Activated CD4-positive, CD25-positive, alpha-beta regulatory T cell treated with anti-CD3 and anti-CD28 coated beads, Interleukin-2, amount 50 U/mL, for 72 hours (primary cell): ENCODE results near the gene NLRP8.
"Not testable (repeated sequence)": the region's sequence is repeated elsewhere in the genome, so short reads cannot be mapped to it uniquely, and the experiment has no call there.

Experiments used
- DNase-seq: peaks from one replicate; pipeline ENCODE4 v3.0.0; 2021

NLRP8 gene

DNA sequence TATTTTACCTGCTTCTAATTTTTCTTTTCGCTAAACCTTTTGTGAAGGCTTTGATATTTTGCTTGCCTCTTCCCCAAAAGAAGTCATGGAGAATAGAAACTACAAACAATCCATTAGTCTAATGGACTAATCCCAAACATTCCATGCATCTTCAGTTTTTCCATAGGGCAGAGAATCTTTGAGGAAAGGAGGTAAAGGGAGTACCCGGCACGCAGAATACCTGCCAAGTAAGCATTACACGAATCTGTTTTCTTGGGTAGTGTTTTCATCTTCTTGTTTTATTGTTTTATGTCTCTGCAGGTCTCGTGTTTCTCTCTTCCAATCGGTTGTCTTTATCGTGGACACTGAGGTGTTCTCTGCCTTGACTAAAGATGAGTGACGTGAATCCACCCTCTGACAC lies at the start of gene NLRP8:
Gene NLRP8, plus strand, starts transcription at position 301 of the 400 bp plus-strand sequence.
- no peak for DNase-seq

- DNase-seq = no peak
Observed at GRCh38 chr19:55898911-55899310, 48.7 kb upstream of the NLRP8 start.

DNA sequence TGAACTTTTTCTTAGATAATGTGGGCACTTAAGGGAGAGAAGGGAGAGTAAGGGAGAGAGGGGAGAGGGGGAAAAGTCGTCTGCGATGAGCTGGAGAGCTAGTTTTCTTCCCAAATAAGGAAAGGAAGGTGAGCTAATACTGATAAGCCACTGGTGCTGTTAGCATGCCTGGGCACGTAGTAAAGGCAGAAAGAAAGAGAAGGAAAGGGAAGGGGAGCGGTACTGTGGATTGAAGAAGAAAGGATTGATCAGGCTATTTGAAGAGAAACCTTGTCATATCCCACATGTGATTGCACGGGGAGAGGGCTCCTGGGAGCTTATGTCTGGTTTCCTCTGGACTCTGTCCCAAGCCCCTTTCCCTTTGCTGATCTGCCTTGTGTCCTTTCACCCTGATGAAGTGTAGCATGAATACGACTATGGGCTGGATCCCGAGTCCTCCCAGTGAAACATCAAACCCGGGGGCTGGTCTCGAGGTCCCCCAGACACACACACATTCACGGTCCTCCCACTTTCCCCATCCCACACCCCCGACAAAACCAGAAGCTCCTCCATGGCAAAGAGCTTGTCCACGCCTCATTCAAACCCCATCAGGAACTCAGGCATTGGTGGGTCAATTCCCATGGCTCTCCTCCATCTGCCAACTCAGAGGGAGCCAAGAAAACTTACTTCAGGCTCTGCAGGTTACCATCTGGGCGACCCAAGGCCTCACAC lies 46.1 kb upstream of the NLRP8 start:
- no peak for DNase-seq

DNA sequence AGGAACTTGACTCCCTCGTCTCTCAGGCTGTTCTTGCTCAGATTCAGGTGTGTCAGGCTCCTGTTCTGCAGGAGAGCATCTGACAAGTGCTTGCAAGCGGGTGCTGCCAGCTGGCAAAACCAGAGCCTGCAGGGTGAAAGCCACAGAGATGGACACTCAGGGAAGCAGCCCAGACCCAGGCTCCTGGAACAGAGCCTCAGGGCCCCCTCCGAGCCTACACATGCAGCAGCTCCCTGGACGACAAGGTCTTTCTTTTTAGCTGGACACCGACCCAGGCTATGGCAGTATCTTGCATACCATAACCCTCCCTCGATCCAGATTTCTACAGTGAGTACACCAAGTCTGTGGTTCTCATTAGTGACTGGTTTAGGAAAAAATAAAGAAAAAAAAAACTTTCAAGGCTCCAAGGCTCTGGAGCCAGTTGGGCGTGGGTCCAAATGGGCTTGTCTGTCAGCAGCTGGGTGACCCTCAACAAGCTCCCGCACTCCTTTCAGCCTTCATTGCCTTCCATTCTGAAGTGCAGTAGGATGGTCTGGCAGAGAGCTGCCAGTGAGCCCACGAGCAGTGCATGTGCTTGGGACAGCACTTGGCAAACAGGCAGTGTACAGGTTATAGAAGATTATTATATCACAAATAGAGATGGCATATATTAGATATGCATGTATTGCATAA lies 45.4 kb upstream of the NLRP8 start:
- DNase-seq = no peak

DNA sequence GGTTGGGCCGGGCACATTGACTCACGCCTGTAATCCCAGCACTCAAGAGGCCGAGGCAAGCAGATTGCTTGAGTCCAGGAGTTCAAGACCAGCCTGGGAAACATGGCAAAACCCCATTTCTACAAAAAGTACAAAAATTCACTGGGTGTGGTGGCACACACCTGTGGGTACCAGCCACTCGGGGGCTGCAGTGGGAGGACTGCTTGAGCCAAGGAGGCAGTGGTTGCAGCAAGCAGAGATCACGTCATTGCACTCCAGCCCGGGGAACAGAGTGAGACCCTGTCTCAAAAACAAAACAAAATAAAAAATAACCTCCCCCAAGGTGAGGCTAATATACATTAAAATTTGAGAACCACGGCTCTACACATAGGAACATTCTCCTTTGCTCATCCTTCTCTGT lies 40.3 kb upstream of the NLRP8 start:
- no peak for DNase-seq

DNA sequence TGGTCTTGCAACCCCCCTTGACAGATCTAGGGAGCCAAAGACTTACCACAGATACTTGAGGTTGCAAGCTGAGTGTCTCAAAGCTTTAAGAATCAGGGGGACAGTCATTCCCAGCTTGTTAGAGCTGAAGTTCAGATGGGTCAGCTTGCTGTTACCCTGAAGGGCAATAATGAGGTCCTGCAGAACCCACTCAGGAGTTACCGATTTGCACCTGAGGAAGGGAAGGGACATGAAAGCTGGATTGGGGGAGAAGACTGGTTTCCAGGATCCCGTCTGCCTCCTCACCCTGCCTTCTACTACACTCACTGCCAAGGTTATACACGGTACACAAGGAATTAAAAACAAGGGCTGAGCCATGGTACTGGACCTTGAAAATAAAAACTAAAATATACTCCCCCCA lies 39.9 kb upstream of the NLRP8 start:
- DNase-seq = no peak

DNA sequence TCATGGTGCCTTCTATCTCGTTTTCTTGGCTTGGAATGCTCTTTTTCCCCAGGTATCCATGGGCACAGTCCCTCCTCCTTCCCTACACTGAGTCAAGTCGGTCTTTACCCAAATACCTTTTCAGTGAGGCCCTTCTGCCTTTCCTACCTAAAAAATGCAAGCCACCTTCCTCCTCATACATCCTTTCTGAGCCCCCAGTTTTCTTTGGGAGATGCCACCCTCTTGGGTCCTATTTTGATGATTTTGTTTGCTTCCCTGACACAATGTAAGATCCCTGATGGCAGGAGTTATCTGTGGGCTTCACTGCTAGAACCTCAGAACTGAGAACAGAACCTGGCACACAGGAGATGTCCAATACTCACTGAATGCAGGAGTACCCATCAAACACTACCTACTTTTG lies 37.8 kb upstream of the NLRP8 start:
- no peak for DNase-seq

DNA sequence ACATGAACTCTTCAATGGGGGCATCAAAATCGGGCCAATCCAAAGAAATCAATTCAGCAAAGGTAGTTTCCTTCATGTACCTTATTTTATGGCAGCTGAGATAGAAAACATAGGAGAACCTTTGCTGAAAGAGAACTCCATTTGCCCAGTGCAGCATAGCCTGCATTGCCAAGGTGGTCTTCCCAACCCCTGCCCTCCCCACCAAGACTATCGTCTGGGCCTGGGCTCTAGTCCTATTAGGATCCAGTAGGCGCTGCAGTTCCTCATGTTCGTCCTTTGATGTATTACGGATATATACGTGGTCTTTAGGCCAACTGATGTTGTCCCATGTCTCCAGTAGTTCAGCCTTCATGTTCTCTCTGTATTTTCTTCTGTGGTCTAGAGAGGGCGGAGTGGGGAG lies 34.7 kb upstream of the NLRP8 start:
- DNase-seq = no peak

DNA sequence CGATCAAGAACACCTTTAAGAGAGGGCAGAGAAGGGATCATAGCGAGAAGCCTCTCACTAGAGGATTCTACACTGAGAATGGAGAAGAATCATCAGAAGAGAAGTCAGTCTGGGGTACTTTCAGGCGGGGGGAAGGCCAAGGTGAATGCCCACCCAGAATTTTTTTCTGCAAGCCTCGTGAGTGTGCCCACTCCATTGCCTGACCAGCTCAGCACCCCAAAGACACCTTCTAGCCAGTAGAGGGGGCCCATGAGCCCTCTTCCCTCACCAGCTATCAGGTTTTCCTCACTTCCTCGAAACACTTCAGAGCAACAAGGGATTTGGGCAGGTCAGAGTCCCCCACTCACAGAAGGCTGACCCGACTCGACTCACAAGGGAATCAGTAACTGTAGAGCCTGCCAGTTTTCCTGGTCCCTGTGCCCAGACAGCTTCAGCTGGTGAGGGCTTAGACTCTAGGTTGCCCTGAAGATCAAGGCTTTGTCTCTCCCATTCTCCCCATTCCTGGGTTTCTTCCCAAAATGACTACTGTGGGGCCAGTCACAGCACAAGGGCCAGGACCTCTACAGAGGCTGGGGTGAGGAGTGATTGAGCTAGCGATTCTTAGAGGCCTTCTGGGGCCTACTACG lies 33.9 kb upstream of the NLRP8 start:
- no peak for DNase-seq

GRCh38 chr19:55923556-55923955 lies 24.1 kb upstream of the NLRP8 start:
- DNase-seq = no peak

- no peak for DNase-seq
Observed at GRCh38 chr19:55927991-55928390, 19.6 kb upstream of the NLRP8 start.

GRCh38 chr19:55929258-55929657 lies 18.4 kb upstream of the NLRP8 start:
- not testable (repeated sequence) for DNase-seq

DNA sequence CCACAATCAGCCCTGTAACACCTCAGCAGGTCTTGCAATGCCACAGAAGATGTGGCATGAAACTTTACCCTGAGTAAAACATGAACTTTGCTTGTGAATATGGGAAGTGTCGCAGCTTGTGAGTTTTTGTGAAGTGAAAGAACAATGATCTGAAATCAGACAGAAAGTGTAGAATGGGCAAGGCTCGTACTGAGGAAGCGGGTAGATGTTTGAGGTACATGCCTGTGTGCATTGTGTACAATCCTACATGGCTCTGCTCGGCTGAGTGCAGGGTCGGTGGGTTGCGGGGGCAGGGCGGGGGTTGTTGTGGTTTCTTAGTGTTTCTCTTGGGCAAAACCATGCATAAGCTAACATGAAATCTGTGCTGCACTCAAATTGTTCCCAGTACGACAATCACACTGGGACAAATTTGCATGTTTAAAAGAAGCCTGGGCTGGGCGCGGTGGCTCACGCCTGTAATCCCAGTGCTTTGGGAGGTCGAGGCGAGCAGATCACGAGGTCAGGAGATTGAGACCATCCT lies 16.6 kb upstream of the NLRP8 start:
- DNase-seq = no peak

DNA sequence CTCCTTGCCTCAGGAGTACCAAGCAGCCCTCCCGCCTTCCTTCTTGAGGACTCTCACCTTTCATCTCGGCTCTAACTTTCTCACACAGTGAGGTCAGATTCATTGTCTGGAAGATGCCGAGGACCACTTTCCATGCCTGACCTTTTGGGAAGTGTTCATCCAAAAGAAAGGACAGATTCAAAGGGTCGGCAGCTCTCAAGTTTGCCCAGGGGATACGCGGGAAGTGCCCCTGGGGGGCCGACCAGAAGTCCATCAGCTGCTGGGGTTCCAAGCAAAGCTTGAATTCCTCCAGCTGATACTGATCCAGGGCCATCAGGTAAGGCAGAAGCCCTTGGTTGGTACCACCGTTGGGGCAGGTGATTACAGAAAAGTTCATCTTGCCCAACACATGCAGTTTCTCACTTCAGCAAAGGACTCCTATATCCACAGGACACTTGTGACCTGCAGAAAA lies 15.7 kb upstream of the NLRP8 start, which contains the start of gene NLRP13:
Gene NLRP13, minus strand, starts transcription at position 401 of the 451 bp plus-strand sequence. Its CDS starts 25 bp downstream, at position 376.
- no peak for DNase-seq

DNA sequence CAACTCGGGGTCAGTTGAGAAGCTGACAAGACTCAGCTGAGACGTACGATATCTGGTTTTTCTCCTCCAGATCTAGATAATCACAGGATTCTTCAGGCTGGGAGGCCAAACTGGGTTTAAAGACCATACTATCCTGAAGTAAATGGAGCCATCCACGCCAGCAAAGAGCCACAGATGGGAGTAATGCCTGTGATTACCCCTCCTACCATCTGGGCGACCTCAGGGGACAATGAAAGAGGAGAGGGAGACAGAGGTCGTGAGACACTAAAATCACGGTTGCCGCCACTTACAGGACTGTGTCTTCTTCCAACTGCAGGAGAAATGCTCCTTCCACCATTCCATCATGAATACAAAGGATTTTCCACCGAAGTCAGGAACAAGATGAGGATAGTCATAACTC lies 12.4 kb upstream of the NLRP8 start:
- DNase-seq = no peak

DNA sequence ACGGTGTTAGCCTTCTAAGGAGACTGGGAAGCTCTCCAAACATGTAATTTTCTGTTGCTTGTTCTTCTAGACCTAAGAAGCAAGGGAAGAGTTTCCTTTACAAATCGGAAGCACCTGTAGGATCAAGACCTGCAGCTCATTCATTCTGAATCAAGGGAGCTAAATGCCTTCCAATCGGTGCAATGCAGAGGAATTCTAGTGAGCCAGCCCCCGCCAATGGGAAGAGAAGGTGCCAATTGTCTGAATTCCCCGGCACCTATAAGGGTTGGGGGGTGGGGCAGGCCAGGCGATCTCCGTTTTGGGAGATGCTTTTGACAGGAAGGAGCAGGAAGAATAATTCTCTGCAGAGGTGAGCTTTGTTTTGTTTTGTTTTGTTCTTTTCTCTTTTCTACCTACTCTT lies 8.4 kb upstream of the NLRP8 start:
- DNase-seq = no peak

DNA sequence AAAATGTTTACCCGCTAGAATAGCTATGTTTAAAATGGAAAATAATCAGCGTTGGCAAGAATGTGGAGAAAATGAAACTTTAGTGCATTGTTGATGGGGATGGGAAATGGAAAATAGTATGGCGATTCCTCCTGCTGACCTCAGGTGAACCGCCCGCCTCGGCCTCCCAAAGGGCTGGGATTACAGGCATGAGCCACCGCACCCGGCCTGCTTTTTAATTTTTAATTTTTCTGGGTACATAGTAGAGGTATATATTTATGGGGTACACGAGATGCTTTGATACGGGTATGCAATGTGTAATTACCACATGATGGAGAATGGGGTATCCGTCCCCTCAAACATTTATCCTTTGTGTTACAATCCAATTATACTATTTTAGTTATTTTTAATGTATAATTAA lies 7.3 kb upstream of the NLRP8 start:
- DNase-seq = no peak

- DNase-seq = not testable (repeated sequence)
Observed at GRCh38 chr19:55950566-55950965, 2.9 kb downstream of the NLRP8 start.

- DNase-seq = no peak
Observed at GRCh38 chr19:55956431-55956830, 8.8 kb downstream of the NLRP8 start.

DNA sequence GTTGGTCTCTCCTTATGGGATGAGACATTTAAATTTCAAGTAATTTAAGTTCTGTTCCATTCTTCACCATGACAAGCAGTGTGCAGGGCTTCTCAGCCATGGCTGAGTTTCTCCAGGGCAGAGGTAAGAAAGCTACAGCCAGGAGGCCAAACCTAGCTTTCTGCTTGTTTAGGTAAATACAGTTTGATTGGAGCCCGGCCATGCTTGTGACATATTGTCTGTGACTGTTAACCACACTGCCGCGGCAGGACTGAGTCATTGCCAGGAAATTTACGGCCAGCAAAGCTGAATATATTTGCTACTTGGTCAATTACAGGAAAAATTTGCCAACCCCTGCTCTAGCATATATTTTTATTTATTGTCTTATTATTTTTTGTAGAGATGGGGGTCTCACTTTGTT lies 10.7 kb downstream of the NLRP8 start:
- DNase-seq = no peak

GRCh38 chr19:55959996-55960675 lies 12.5 kb downstream of the NLRP8 start:
- DNase-seq = no peak

GRCh38 chr19:55962186-55962585 lies 14.6 kb downstream of the NLRP8 start:
- DNase-seq = no peak

DNA sequence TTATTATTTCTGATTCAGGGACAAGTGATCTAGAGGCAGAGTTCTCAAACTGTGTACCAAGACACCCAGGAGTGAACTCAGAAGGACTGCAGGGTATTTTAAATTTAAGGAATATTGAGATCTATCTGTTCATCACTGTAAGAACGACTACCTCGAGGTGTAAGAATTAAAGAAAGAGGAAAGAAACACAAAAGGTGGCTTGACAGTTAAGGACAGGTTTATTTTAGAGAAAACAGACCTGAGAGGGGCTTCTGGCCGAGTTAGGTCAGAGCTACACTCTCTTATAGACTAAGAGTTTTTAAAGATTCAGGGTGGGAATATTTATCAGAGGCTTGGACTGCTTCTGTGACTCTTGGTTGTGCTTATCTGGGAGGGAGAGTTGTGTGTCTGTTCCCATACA lies 26.4 kb downstream of the NLRP8 start:
- no peak for DNase-seq
